Neural crest cell (in vitro differentiated cells): ENCODE measurements around the gene MT1B. TPM values are rescaled to one million over a fixed set of nuclear protein-coding genes. Genes with fewer than 3 reads are reported as not detected.

Experiments used
- DNase-seq: peaks from one replicate; pipeline ENCODE4 v3.0.0; 2021; ENCODE audit warnings: low read depth, mixed read lengths, low spot score
- H3K27ac Mint-ChIP-seq: one replicate; pipeline ENCODE4 v1.8.0; 2021; ENCODE audit warnings: mild to moderate bottlenecking, mixed read lengths; ENCODE audit not compliant: unreplicated experiment
- H3K27me3 Mint-ChIP-seq: 2 replicates; pipeline ENCODE4 v1.8.0; 2021; ENCODE audit warnings: low read depth, mild to moderate bottlenecking, mixed read lengths
- H3K36me3 Mint-ChIP-seq: 2 replicates; pipeline ENCODE4 v1.8.0; 2021; ENCODE audit warnings: low read depth, mild to moderate bottlenecking, mixed read lengths
- H3K4me1 Mint-ChIP-seq: 2 replicates; pipeline ENCODE4 v1.8.0; 2021; ENCODE audit warnings: mixed read lengths
- H3K4me3 Mint-ChIP-seq: one replicate; pipeline ENCODE4 v1.8.0; 2021; ENCODE audit warnings: mild to moderate bottlenecking, mixed read lengths
- H3K9me3 Mint-ChIP-seq: 2 replicates; pipeline ENCODE4 v1.8.0; 2021; ENCODE audit warnings: mixed read lengths
- long read RNA-seq: library from polyadenylated mRNA; unstranded; transcript quantifications from one replicate; pipeline ENCODE4 v2.0.0, GENCODE V29; 2020
- total RNA-seq: library from RNA; stranded (reverse); gene quantifications from 2 replicates; pipeline ENCODE4 v1.2.1, GENCODE V29; 2021
- TF ChIP-seq, protein P1 (sequence below): fragments of 200-600 bp; sonication (generic); conservative IDR thresholded peaks from 2 replicates; pipeline ENCODE4 v1.5.0; 2021; ENCODE audit warnings: antibody characterized with exemption, mild to moderate bottlenecking

Gene MT1B
- total RNA-seq, result not detected in 2 replicates
- long read RNA-seq, result 0 reads

GRCh38 chr16:56651586-56651985 is at the start of gene MT1B:
MT1B (plus strand) TSS chr16:56651886; CDS start chr16:56651954, 68 bp downstream.
- no peak for DNase-seq
- H3K4me3 Mint-ChIP-seq, result no peak within 1 kb of the TSS
- peaks cover 83% of the 10 kb centered on the region for H3K27me3 Mint-ChIP-seq
- H3K36me3 Mint-ChIP-seq, result no peaks in the 10 kb centered on the region
- no peaks in the 10 kb centered on the region for H3K9me3 Mint-ChIP-seq
- H3K27ac Mint-ChIP-seq, result peak within 1 kb of the TSS; percentile 45
- no peaks in the 10 kb centered on the region for H3K4me1 Mint-ChIP-seq
- TF ChIP-seq, protein P1, sequence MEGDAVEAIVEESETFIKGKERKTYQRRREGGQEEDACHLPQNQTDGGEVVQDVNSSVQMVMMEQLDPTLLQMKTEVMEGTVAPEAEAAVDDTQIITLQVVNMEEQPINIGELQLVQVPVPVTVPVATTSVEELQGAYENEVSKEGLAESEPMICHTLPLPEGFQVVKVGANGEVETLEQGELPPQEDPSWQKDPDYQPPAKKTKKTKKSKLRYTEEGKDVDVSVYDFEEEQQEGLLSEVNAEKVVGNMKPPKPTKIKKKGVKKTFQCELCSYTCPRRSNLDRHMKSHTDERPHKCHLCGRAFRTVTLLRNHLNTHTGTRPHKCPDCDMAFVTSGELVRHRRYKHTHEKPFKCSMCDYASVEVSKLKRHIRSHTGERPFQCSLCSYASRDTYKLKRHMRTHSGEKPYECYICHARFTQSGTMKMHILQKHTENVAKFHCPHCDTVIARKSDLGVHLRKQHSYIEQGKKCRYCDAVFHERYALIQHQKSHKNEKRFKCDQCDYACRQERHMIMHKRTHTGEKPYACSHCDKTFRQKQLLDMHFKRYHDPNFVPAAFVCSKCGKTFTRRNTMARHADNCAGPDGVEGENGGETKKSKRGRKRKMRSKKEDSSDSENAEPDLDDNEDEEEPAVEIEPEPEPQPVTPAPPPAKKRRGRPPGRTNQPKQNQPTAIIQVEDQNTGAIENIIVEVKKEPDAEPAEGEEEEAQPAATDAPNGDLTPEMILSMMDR, result no peak

- H3K9me3 Mint-ChIP-seq, result no peaks in the 10 kb centered on the region
- no peak overlapping the region for H3K4me3 Mint-ChIP-seq
- peaks cover 20% of the 10 kb centered on the region for H3K27me3 Mint-ChIP-seq
- no peaks in the 10 kb centered on the region for H3K36me3 Mint-ChIP-seq
- H3K4me1 Mint-ChIP-seq, result peaks cover 21% of the 10 kb centered on the region
- TF ChIP-seq, protein P1, result peak; percentile 58
- no peak overlapping the region for H3K27ac Mint-ChIP-seq
- DNase-seq, result no peak
These were observed 48.1 kb upstream of the MT1B start for GRCh38 chr16:56603589-56603988.

DNA sequence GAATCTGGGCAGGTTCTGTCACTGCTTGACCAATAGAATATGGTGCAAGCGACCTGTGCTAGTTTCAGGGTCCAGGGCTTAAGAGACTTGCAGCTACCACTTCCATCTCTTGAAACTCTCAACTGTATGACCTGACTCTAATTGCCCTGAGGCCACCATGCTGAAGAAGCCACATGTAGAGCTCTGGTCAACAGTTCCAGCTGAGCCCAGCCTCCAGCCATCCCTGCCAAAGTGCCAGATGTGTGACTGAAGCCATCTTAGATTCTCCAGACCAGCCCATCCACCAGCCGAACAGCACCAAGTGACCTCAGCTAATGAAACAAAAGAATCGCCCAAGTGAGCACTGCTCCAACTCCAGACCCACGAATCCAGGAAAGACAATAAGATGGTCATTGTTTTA is 46.7 kb upstream of the MT1B start:
- Mint-ChIP-seq H3K27ac (no peak overlapping the region), H3K9me3 (no peaks in the 10 kb centered on the region), H3K4me1 (peaks cover 34% of the 10 kb centered on the region), H3K36me3 (no peaks in the 10 kb centered on the region), H3K4me3 (no peak overlapping the region), H3K27me3 (peaks cover 32% of the 10 kb centered on the region)
- DNase-seq, result no peak
- TF ChIP-seq, protein P1, result no peak

DNA sequence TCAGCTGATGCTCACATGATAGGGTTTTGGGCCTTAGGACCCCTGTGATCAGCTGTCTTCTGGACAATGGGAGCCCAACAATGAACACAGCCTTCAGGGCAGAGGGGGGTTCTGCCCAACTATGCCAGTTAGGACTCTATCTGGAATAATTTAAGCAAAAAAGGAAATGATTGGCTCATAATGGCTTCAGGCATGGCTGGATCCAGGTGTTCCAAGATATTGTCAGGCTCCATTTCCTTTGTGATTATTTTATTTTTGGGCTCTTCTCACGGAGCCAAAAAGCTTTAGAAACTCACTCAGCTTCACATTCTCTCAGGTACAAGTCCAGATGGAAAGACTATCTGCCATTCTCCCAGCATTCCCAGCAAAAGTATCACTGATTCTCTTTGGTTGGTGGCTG is 46.2 kb upstream of the MT1B start:
- no peak overlapping the region for H3K27ac Mint-ChIP-seq
- DNase-seq, result no peak
- H3K36me3 Mint-ChIP-seq, result no peaks in the 10 kb centered on the region
- TF ChIP-seq, protein P1, result no peak
- peaks cover 35% of the 10 kb centered on the region for H3K4me1 Mint-ChIP-seq
- no peak overlapping the region for H3K4me3 Mint-ChIP-seq
- no peaks in the 10 kb centered on the region for H3K9me3 Mint-ChIP-seq
- peaks cover 33% of the 10 kb centered on the region for H3K27me3 Mint-ChIP-seq

DNA sequence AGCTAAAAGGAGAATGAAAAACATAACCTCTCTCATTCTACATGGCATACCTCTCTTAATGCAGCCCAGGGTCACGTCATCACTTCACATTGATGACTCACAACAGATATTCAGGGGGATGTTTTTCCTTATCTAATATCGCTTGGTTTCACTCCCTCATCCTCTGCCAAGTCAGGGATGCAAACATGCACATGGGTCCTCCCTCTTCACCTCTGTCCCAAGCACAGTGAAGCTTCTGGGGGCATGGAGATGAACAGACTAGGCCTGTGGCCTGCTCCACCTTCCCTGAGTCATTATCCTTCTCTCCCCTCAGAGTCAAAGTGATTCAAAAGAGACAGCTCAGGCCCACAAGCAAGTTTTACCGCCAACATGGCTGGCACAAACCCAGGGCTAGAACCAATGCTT is 45.6 kb upstream of the MT1B start:
- H3K27ac Mint-ChIP-seq, result no peak overlapping the region
- H3K4me3 Mint-ChIP-seq, result no peak overlapping the region

More for the DNA sequence above, 45.6 kb upstream of the MT1B start:
- Mint-ChIP-seq H3K36me3 (no peaks in the 10 kb centered on the region), H3K4me1 (peaks cover 38% of the 10 kb centered on the region), H3K9me3 (no peaks in the 10 kb centered on the region), H3K27me3 (peaks cover 36% of the 10 kb centered on the region)
- TF ChIP-seq, protein P1, result no peak
- no peak for DNase-seq
